ENCODE measurements around the gene SLC44A5.

GRCh38 chr1:75543705-75544104 lies 67.2 kb downstream of the SLC44A5 start:
- TF ChIP-seq CTCF (IDR thresholded peaks at IDR 0.05; ENCODE audit: low read depth, low read length) (no peak), POLR2A (IDR thresholded peaks at IDR 0.05; ENCODE audit: extremely low read depth, insufficient read length) (no peak)
